ENCODE measurements around the gene SMAD1. TPM values are rescaled to one million over a fixed set of nuclear protein-coding genes. Genes with fewer than 3 reads are reported as not detected.
A peak's percentile ranks its signal among the peaks of the same experiment; 100 is the strongest.

Gene SMAD1
- total RNA-seq, 1 experiment from 2014 or later = 15.4 TPM

DNA sequence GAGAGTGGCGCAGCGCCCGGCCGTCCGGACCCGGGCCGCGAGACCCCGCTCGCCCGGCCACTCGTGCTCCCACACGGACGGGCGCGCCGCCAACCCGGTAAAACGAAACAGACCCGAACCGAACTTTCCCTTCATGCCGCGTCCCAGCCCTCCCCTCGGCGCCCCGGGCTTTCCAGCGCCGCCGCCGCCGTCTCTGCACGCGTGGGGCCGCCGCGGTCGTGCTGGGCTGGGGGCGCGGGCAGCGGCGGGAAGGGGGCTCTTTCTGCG, 222 bp downstream of the SMAD1 start (continued):
- TF ChIP-seq ZBTB43 (CRISPR knock-in tag; IDR thresholded peaks at IDR 0.05) (no peak), JUN (CRISPR knock-in tag; IDR thresholded peaks at IDR 0.05) (0 out of 2 replicates have a peak, but pooled peaks have one; percentile 34)

- peak; percentile 58 for ATAC-seq
- H3K4me1 Mint-ChIP-seq = peaks cover 20% of the 10 kb centered on the region
- DNase-seq (ENCODE audit: low spot score) = peak; percentile 45
- ChIA-PET CTCF (no interaction called here), POLR2A (no interaction called here)
- peaks cover 7% of the 10 kb centered on the region for H3K9me3 Mint-ChIP-seq
- H3K27me3 Mint-ChIP-seq (ENCODE audit: low read depth) = peaks cover 13% of the 10 kb centered on the region
- peaks cover 5% of the 10 kb centered on the region; the same call in 1 of the 2 replicates for H3K36me3 Mint-ChIP-seq
- no peak overlapping the region for H3K4me3 Mint-ChIP-seq
- H3K27ac Mint-ChIP-seq = no peak overlapping the region
- TF ChIP-seq GRHL2 (CRISPR knock-in tag; IDR thresholded peaks at IDR 0.05; ENCODE audit: insufficient replicate concordance, severe bottlenecking) = no peak
- TF ChIP-seq, protein P1, sequence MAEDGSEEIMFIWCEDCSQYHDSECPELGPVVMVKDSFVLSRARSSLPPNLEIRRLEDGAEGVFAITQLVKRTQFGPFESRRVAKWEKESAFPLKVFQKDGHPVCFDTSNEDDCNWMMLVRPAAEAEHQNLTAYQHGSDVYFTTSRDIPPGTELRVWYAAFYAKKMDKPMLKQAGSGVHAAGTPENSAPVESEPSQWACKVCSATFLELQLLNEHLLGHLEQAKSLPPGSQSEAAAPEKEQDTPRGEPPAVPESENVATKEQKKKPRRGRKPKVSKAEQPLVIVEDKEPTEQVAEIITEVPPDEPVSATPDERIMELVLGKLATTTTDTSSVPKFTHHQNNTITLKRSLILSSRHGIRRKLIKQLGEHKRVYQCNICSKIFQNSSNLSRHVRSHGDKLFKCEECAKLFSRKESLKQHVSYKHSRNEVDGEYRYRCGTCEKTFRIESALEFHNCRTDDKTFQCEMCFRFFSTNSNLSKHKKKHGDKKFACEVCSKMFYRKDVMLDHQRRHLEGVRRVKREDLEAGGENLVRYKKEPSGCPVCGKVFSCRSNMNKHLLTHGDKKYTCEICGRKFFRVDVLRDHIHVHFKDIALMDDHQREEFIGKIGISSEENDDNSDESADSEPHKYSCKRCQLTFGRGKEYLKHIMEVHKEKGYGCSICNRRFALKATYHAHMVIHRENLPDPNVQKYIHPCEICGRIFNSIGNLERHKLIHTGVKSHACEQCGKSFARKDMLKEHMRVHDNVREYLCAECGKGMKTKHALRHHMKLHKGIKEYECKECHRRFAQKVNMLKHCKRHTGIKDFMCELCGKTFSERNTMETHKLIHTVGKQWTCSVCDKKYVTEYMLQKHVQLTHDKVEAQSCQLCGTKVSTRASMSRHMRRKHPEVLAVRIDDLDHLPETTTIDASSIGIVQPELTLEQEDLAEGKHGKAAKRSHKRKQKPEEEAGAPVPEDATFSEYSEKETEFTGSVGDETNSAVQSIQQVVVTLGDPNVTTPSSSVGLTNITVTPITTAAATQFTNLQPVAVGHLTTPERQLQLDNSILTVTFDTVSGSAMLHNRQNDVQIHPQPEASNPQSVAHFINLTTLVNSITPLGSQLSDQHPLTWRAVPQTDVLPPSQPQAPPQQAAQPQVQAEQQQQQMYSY (CRISPR knock-in tag; IDR thresholded peaks at IDR 0.05) = peak; percentile 40; the same call in 1 of the 2 replicates
- no peak for TF ChIP-seq TEAD4 (CRISPR knock-in tag; IDR thresholded peaks at IDR 0.05)
- TF ChIP-seq ZNF416 (CRISPR knock-in tag; IDR thresholded peaks at IDR 0.05) = no peak
- TF ChIP-seq CDX4 (CRISPR knock-in tag; IDR thresholded peaks at IDR 0.05; ENCODE audit: borderline replicate concordance) = no peak
- 0 out of 2 replicates have a peak, but pooled peaks have one; percentile 34 for TF ChIP-seq E2F5 (CRISPR knock-in tag; IDR thresholded peaks at IDR 0.05)
- TF ChIP-seq, protein P2, sequence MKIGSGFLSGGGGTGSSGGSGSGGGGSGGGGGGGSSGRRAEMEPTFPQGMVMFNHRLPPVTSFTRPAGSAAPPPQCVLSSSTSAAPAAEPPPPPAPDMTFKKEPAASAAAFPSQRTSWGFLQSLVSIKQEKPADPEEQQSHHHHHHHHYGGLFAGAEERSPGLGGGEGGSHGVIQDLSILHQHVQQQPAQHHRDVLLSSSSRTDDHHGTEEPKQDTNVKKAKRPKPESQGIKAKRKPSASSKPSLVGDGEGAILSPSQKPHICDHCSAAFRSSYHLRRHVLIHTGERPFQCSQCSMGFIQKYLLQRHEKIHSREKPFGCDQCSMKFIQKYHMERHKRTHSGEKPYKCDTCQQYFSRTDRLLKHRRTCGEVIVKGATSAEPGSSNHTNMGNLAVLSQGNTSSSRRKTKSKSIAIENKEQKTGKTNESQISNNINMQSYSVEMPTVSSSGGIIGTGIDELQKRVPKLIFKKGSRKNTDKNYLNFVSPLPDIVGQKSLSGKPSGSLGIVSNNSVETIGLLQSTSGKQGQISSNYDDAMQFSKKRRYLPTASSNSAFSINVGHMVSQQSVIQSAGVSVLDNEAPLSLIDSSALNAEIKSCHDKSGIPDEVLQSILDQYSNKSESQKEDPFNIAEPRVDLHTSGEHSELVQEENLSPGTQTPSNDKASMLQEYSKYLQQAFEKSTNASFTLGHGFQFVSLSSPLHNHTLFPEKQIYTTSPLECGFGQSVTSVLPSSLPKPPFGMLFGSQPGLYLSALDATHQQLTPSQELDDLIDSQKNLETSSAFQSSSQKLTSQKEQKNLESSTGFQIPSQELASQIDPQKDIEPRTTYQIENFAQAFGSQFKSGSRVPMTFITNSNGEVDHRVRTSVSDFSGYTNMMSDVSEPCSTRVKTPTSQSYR (CRISPR knock-in tag; IDR thresholded peaks at IDR 0.05) = no peak
- no peak for TF ChIP-seq ZNF121 (CRISPR knock-in tag; IDR thresholded peaks at IDR 0.05)
- TF ChIP-seq HMGXB4 (CRISPR knock-in tag; IDR thresholded peaks at IDR 0.05) = peak; percentile 33; the same call in 1 of the 2 replicates
- TF ChIP-seq HMGA2 (CRISPR knock-in tag; IDR thresholded peaks at IDR 0.05) = no peak
- peak; percentile 18; the same call in 1 of the 2 replicates for TF ChIP-seq FOXK1 (CRISPR knock-in tag; IDR thresholded peaks at IDR 0.05)
- no peak for TF ChIP-seq ZNF671 (CRISPR knock-in tag; IDR thresholded peaks at IDR 0.05)
- TF ChIP-seq CTCF (IDR thresholded peaks at IDR 0.05) = no peak
- TF ChIP-seq, protein P3, sequence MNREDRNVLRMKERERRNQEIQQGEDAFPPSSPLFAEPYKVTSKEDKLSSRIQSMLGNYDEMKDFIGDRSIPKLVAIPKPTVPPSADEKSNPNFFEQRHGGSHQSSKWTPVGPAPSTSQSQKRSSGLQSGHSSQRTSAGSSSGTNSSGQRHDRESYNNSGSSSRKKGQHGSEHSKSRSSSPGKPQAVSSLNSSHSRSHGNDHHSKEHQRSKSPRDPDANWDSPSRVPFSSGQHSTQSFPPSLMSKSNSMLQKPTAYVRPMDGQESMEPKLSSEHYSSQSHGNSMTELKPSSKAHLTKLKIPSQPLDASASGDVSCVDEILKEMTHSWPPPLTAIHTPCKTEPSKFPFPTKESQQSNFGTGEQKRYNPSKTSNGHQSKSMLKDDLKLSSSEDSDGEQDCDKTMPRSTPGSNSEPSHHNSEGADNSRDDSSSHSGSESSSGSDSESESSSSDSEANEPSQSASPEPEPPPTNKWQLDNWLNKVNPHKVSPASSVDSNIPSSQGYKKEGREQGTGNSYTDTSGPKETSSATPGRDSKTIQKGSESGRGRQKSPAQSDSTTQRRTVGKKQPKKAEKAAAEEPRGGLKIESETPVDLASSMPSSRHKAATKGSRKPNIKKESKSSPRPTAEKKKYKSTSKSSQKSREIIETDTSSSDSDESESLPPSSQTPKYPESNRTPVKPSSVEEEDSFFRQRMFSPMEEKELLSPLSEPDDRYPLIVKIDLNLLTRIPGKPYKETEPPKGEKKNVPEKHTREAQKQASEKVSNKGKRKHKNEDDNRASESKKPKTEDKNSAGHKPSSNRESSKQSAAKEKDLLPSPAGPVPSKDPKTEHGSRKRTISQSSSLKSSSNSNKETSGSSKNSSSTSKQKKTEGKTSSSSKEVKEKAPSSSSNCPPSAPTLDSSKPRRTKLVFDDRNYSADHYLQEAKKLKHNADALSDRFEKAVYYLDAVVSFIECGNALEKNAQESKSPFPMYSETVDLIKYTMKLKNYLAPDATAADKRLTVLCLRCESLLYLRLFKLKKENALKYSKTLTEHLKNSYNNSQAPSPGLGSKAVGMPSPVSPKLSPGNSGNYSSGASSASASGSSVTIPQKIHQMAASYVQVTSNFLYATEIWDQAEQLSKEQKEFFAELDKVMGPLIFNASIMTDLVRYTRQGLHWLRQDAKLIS (CRISPR knock-in tag; IDR thresholded peaks at IDR 0.05; ENCODE audit: borderline replicate concordance) = 0 out of 2 replicates have a peak, but pooled peaks have one; percentile 51
- no peak for TF ChIP-seq ZNF263 (CRISPR knock-in tag; IDR thresholded peaks at IDR 0.05; ENCODE audit: low read depth)
These were observed 770 bp downstream of the SMAD1 start for GRCh38 chr4:145482209-145483037.
